B cell (primary cell): ENCODE results near the gene FOXL1. TPM values are rescaled to one million over a fixed set of nuclear protein-coding genes. Genes with fewer than 3 reads are reported as not detected.

ENCODE experiments used
- ATAC-seq: fragments of 200-7000 bp; cut with Tn5 transposase; one replicate; pipeline ENCODE4 v1.10.0; 2021; ENCODE audit warnings: low read depth, mild to moderate bottlenecking, moderate number of reproducible peaks, moderate library complexity
- CTCF ChIA-PET: fragments of 350-600 bp; sonication (Branson Sonifier 250); formaldehyde crosslinking; loops from one replicate; lab custom pipeline; 2021; ENCODE audit warnings: antibody characterized with exemption, inconsistent platforms; lab: Charles Lee
- POLR2A ChIA-PET: fragments of 350-600 bp; sonication (Branson Sonifier 250); formaldehyde crosslinking; loops from one replicate; lab custom pipeline; 2021; ENCODE audit warnings: antibody characterized with exemption; lab: Charles Lee
- DNase-seq: peaks from one replicate; pipeline ENCODE4 v3.0.0; 2013
- H2AFZ ChIP-seq: 2 replicates; pipeline ENCODE4 v1.6.1; 2012; ENCODE audit warnings: mild to moderate bottlenecking, low read depth, low read length; ENCODE audit not compliant: insufficient read depth, poor library complexity, severe bottlenecking
- H3K27ac ChIP-seq, 2 donors: 1 replicate in 1 of 2; 2 replicates in 1 of 2; pipeline ENCODE4 v1.5.1; 2012 to 2013; ENCODE audit warnings: low read length in 2 of 2, mild to moderate bottlenecking in 2 of 2, moderate library complexity in 1 of 2
- H3K27me3 ChIP-seq, 4 experiments: fragments of 200-600 bp in 1 of 4; sonication (generic) in 1 of 4; replicated peaks in 1 of 4; 1 replicate in 2 of 4; 2 replicates in 2 of 4; pipeline versions ENCODE4 v1.6.1 to v1.7.0; 2013 to 2016; ENCODE audit warnings: low read length in 3 of 4, mild to moderate bottlenecking in 2 of 4, mixed read lengths in 1 of 4, moderate library complexity in 1 of 4; ENCODE audit not compliant: insufficient read depth in 4 of 4, control insufficient read depth in 3 of 4; ENCODE audit errors: control extremely low read depth in 1 of 4
- H3K36me3 ChIP-seq, 2 experiments: replicated peaks in 1 of 2; 1 replicate in 1 of 2; 2 replicates in 1 of 2; pipeline versions ENCODE4 v1.6.1 to v1.7.1; 2013; ENCODE audit warnings: low read length in 1 of 2; ENCODE audit not compliant: insufficient read depth in 2 of 2, control insufficient read depth in 1 of 2; ENCODE audit errors: control extremely low read depth in 1 of 2, extremely low read depth in 1 of 2
- H3K4me1 ChIP-seq, 2 donors: fragments of 200-600 bp in 1 of 2; sonication (generic) in 1 of 2; 1 replicate in 1 of 2; 2 replicates in 1 of 2; pipeline versions ENCODE4 v1.5.1 to v1.6.1; 2013 to 2017; ENCODE audit warnings: low read length in 2 of 2; ENCODE audit not compliant: control insufficient read depth in 2 of 2, insufficient read depth in 2 of 2
- H3K4me2 ChIP-seq: replicated peaks from 2 replicates; pipeline ENCODE3; 2012; ENCODE audit warnings: mild to moderate bottlenecking, low read depth, low read length; ENCODE audit not compliant: poor library complexity, severe bottlenecking
- H3K4me3 ChIP-seq, 5 experiments: fragments of 200-600 bp in 1 of 5; sonication (generic) in 1 of 5; 1 replicate in 3 of 5; 2 replicates in 2 of 5; pipeline versions ENCODE4 v1.5.1 to v1.7.0; 2011 to 2016; ENCODE audit warnings: low read length in 4 of 5, mild to moderate bottlenecking in 4 of 5, low read depth in 2 of 5, control low read depth in 1 of 5, moderate library complexity in 1 of 5; ENCODE audit not compliant: insufficient read depth in 1 of 5; ENCODE audit errors: control extremely low read depth in 1 of 5, extremely low read depth in 1 of 5
- H3K79me2 ChIP-seq: fragments of 200-600 bp; sonication (generic); one replicate; pipeline ENCODE4 v1.6.0; 2016; ENCODE audit warnings: low read length; ENCODE audit not compliant: control insufficient read depth, insufficient read depth
- H3K9ac ChIP-seq: fragments of 200-600 bp; sonication (generic); 2 replicates; pipeline ENCODE4 v1.6.1; 2017; ENCODE audit warnings: mild to moderate bottlenecking, low read length, moderate library complexity
- H3K9me3 ChIP-seq, 3 donors: one replicate each; pipeline versions ENCODE4 v1.6.1 to v1.7.1; 2013; ENCODE audit warnings: low read length in 2 of 3; ENCODE audit not compliant: control insufficient read depth in 2 of 3, insufficient read depth in 1 of 3; ENCODE audit errors: control extremely low read depth in 1 of 3
- H4K20me1 ChIP-seq: 2 replicates; pipeline ENCODE4 v1.6.0; 2012; ENCODE audit warnings: mild to moderate bottlenecking, low read length; ENCODE audit not compliant: insufficient read depth, control insufficient read depth, poor library complexity, severe bottlenecking
- H3K27ac Mint-ChIP-seq: one replicate; pipeline ENCODE4 v1.8.0; 2021; ENCODE audit warnings: mixed read lengths
- H3K27me3 Mint-ChIP-seq: one replicate; pipeline ENCODE4 v1.8.0; 2021; ENCODE audit warnings: mixed read lengths
- H3K4me1 Mint-ChIP-seq: one replicate; pipeline ENCODE4 v1.8.0; 2021; ENCODE audit warnings: mixed read lengths
- H3K4me3 Mint-ChIP-seq: one replicate; pipeline ENCODE4 v1.8.0; 2021; ENCODE audit warnings: mixed read lengths
- H3K9me3 Mint-ChIP-seq: one replicate; pipeline ENCODE4 v1.8.0; 2022; ENCODE audit warnings: mixed read lengths; ENCODE audit not compliant: insufficient read depth
- CTCF ChIP-seq: fragments of 200-600 bp; IDR thresholded peaks from one replicate; pipeline ENCODE4 v1.8.0; 2022; ENCODE audit warnings: antibody characterized with exemption, mild to moderate bottlenecking
- EZH2 ChIP-seq: IDR thresholded peaks from 2 replicates; pipeline ENCODE4 v1.6.1; 2012; ENCODE audit warnings: borderline replicate concordance, low read depth, mild to moderate bottlenecking, moderate library complexity, low read length; ENCODE audit not compliant: insufficient read depth, poor library complexity, severe bottlenecking
- whole genome bisulfite sequencing: methylation state at CpG from one replicate; pipeline ENCODE4 v1.1.5; 2013; ENCODE audit warnings: missing lambda C conversion rate; ENCODE audit not compliant: insufficient coverage; 5-methylcytosine and 5-hydroxymethylcytosine counted together
- intact Hi-C: fragments of 100-400 bp; cut with micrococcal nuclease; formaldehyde crosslinking; loops from one replicate; pipeline ENCODE4 v1.10.0; 2022
- polyA plus RNA-seq: library from polyadenylated mRNA; depleted of rRNA; stranded (reverse); fragments of >200 nt; gene quantifications from 2 replicates; pipeline ENCODE4 v1.2.3, GENCODE V29; 2012
- total RNA-seq, 2 donors: library from RNA; stranded (reverse); fragments of 120-200 nt in 1 of 2; gene quantifications; 1 replicate in 1 of 2; 2 replicates in 1 of 2; pipeline versions ENCODE4 v1.2.3 to v1.2.4, GENCODE V29; 2013 to 2022

The FOXL1 gene
- total and polyA plus RNA-seq, 2 donors (not counting 1 experiment from before 2014, with no cell fraction given), result not detected

- no peak for DNase-seq
- POLR2A ChIA-PET, result no interaction called here
- H3K27ac Mint-ChIP-seq, result no peak overlapping the region
These were observed 25.0 kb upstream of the FOXL1 start for GRCh38 chr16:86553356-86553755.

More at GRCh38 chr16:86553356-86553755, 25.0 kb upstream of the FOXL1 start:
- Histone ChIP-seq H3K4me3 (no peak overlapping the region), H3K36me3 (peaks cover 0 to 15% of the 10 kb centered on the region in 2 experiments), H3K9ac (no peak overlapping the region), H3K4me1 (peaks cover 6 to 16% of the 10 kb centered on the region in 2 donors), H3K27ac (no peak overlapping the region), H2AFZ (no peak overlapping the region), H3K79me2 (peaks cover 14% of the 10 kb centered on the region), H3K27me3 (no peaks in the 10 kb centered on the region), H3K4me2 (no peak overlapping the region), H4K20me1 (no peaks in the 10 kb centered on the region), H3K9me3 (no peaks in the 10 kb centered on the region)
- intact Hi-C loops, result loop anchor here (10.0 kb wide), 1 partner anchor 831 kb away; the partner anchor contains the start of gene FBXO31
- ATAC-seq, result no peak
- H3K27me3 Mint-ChIP-seq, result no peaks in the 10 kb centered on the region
- TF ChIP-seq CTCF (no peak), EZH2 (no peak)
- CTCF ChIA-PET, result interaction anchor here (1.7 kb wide), 1 partner anchor 9 kb away, joined by 7 read pairs; no protein-coding TSS in a partner anchor
- H3K9me3 Mint-ChIP-seq, result no peaks in the 10 kb centered on the region
- WGBS, result 98% methylated on average over 22 of the region's 22 CpGs
- peaks cover 16% of the 10 kb centered on the region for H3K4me1 Mint-ChIP-seq
- peak overlapping the region; percentile 95 for H3K4me3 Mint-ChIP-seq
